K562 (cell line): ENCODE data around the gene NMB. TPM values are rescaled to one million over a fixed set of nuclear protein-coding genes. Genes with fewer than 3 reads are reported as not detected.

Source experiments
- ATAC-seq: fragments of 200-7000 bp; cut with Tn5 transposase; 3 replicates; pipeline ENCODE4 v1.9.1; 2020; ENCODE audit warnings: moderate library complexity
- BruUV-seq: library from RNA; stranded (reverse); fragments of 400-500 nt; replicated peaks from 2 replicates; lab custom pipeline; 2021; lab: Mats Ljungman, UMichigan
- CTCF ChIA-PET: fragments of 300-600 bp; formaldehyde crosslinking; extraction: SDS; loops from one replicate; lab custom pipeline; 2021; ENCODE audit warnings: low intra/inter-chr PET ratio; lab: Yijun Ruan, JAX
- POLR2A ChIA-PET: fragments of 300-600, 350-650 bp; sonication (Branson Sonifier 250); formaldehyde crosslinking; extraction: SDS; loops from one replicate; lab custom pipeline; 2021; ENCODE audit warnings: antibody characterized with exemption, inconsistent platforms; lab: Yijun Ruan, JAX
- DNase-seq, 4 experiments: peaks; one replicate each; pipeline versions ENCODE4 v3.0.0 to v3.0.0-alpha.2; 2011 to 2018; ENCODE audit warnings: low spot score in 3 of 4, mixed read lengths in 3 of 4; ENCODE audit errors: extremely low read depth in 1 of 4
- FAIRE-seq: peaks from 2 replicates; lab custom pipeline; 2011; peaks lifted over from hg19 to GRCh38; lab: Jason Lieb, UNC
- H2AFZ ChIP-seq: 2 replicates; pipeline ENCODE4 v1.6.0; 2011; ENCODE audit warnings: low read depth, low read length, control low read depth, inconsistent platforms
- H3K27ac ChIP-seq: fragments of 200-600 bp; 3 replicates; pipeline ENCODE4 v1.8.0; 2011; ENCODE audit warnings: low read depth, mild to moderate bottlenecking, control low read depth, inconsistent platforms, low read length, moderate library complexity, mixed read lengths; ENCODE audit errors: extremely low read depth
- H3K27me3 ChIP-seq, 2 experiments: fragments of 300-600 bp in 1 of 2; 2 replicates in 1 of 2; 3 replicates in 1 of 2; pipeline versions ENCODE4 v1.6.0 to v1.8.0; 2011; ENCODE audit warnings: inconsistent platforms in 2 of 2, low read length in 2 of 2, mild to moderate bottlenecking in 1 of 2, mixed read lengths in 1 of 2, moderate library complexity in 1 of 2; ENCODE audit not compliant: control insufficient read depth in 2 of 2, insufficient read depth in 2 of 2
- H3K36me3 ChIP-seq: fragments of 300-600 bp; 3 replicates; pipeline ENCODE4 v1.8.0; 2011; ENCODE audit warnings: mild to moderate bottlenecking, low read length, inconsistent platforms; ENCODE audit not compliant: control insufficient read depth, insufficient read depth
- H3K4me1 ChIP-seq, 2 experiments: fragments of 200-600 bp in 1 of 2; replicated peaks in 1 of 2; 2 replicates in 1 of 2; 3 replicates in 1 of 2; pipeline versions ENCODE4 v1.5.1 to v1.8.0; 2011; ENCODE audit warnings: inconsistent platforms in 2 of 2, low read length in 2 of 2, mild to moderate bottlenecking in 1 of 2, mixed read lengths in 1 of 2, moderate library complexity in 1 of 2; ENCODE audit not compliant: control insufficient read depth in 2 of 2, insufficient read depth in 2 of 2
- H3K4me2 ChIP-seq: 2 replicates; pipeline ENCODE4 v1.6.1; 2011; ENCODE audit warnings: low read length, control low read depth, inconsistent platforms, mixed read lengths; ENCODE audit not compliant: insufficient read depth
- H3K4me3 ChIP-seq: fragments of 200-600 bp; sonication (generic), shearing (Covaris generic); 2 replicates; pipeline ENCODE4 v1.5.1; 2016; ENCODE audit warnings: control low read depth, inconsistent platforms
- H3K79me2 ChIP-seq: fragments of 200-600 bp; 3 replicates; pipeline ENCODE4 v1.8.0; 2011; ENCODE audit warnings: low read length, inconsistent platforms; ENCODE audit not compliant: control insufficient read depth, insufficient read depth
- H3K9ac ChIP-seq, 2 experiments: 2 replicates each; pipeline versions ENCODE4 v1.6.0 to v1.6.1; 2011; ENCODE audit warnings: low read depth in 2 of 2, low read length in 2 of 2, control low read depth in 1 of 2, inconsistent platforms in 1 of 2, mild to moderate bottlenecking in 1 of 2, mixed read lengths in 1 of 2; ENCODE audit not compliant: insufficient read depth in 1 of 2
- H3K9me1 ChIP-seq: one replicate; pipeline ENCODE4 v1.6.0; 2011; ENCODE audit warnings: inconsistent platforms, mild to moderate bottlenecking, low read length, moderate library complexity; ENCODE audit not compliant: control insufficient read depth, insufficient read depth
- H3K9me3 ChIP-seq: replicated peaks from 2 replicates; pipeline ENCODE4 v1.5.1; 2011; ENCODE audit warnings: low read depth, low read length, inconsistent platforms; ENCODE audit not compliant: control insufficient read depth, insufficient read depth
- H4K20me1 ChIP-seq: replicated peaks from 2 replicates; pipeline ENCODE4 v1.6.1; 2011; ENCODE audit warnings: low read length, inconsistent platforms, mixed read lengths; ENCODE audit not compliant: control insufficient read depth, insufficient read depth
- ARID1B ChIP-seq: fragments of 450-650 bp; IDR thresholded peaks from 2 replicates; pipeline ENCODE4 v1.6.1; 2016; ENCODE audit warnings: antibody characterized with exemption, mild to moderate bottlenecking, inconsistent platforms
- CTBP1 ChIP-seq: fragments of 450-650 bp; IDR thresholded peaks from 2 replicates; pipeline ENCODE4 v1.6.1; 2016; ENCODE audit warnings: borderline replicate concordance
- DMBX1 ChIP-seq: fragments of 250-450 bp; sonication (Bioruptor Pico); IDR thresholded peaks from 2 replicates; pipeline ENCODE4 v1.8.0; 2022; ENCODE audit warnings: inconsistent platforms, mild to moderate bottlenecking, moderate library complexity, borderline replicate concordance
- ETV1 ChIP-seq: fragments of 450-650 bp; conservative IDR thresholded peaks from 2 replicates; pipeline ENCODE4 v1.6.1; 2016; ENCODE audit warnings: missing genetic modification characterization, control low read depth, low read depth, missing compliant biosample characterization
- GATAD2A ChIP-seq: fragments of 450-650 bp; IDR thresholded peaks from 2 replicates; pipeline ENCODE4 v1.6.1; 2017
- GTF2E2 ChIP-seq: fragments of 200-800 bp; sonication (Bioruptor generic); IDR thresholded peaks from 2 replicates; pipeline ENCODE4 v1.6.1; 2016; ENCODE audit warnings: missing genetic modification characterization, missing compliant biosample characterization
- KDM1A ChIP-seq, 2 experiments: fragments of 450-650 bp; IDR thresholded peaks; 2 replicates each; pipeline ENCODE4 v1.6.1; 2016; ENCODE audit warnings: mild to moderate bottlenecking in 2 of 2
- NFIC ChIP-seq: fragments of 450-650 bp; IDR thresholded peaks from 2 replicates; pipeline ENCODE4 v1.6.1; 2017; ENCODE audit warnings: mild to moderate bottlenecking, inconsistent platforms
- POLR3A ChIP-seq: IDR thresholded peaks from 2 replicates; pipeline ENCODE4 v1.6.1; 2011; ENCODE audit warnings: borderline replicate concordance, mild to moderate bottlenecking, moderate library complexity; ENCODE audit not compliant: insufficient read length, insufficient read depth; ENCODE audit errors: extremely low read depth
- SPI1 ChIP-seq: IDR thresholded peaks from 2 replicates; pipeline ENCODE4 v1.6.1; 2011; ENCODE audit warnings: low read depth, low read length, control low read depth, borderline replicate concordance
- STAT5A ChIP-seq: IDR thresholded peaks from 2 replicates; pipeline ENCODE4 v1.6.1; 2012; ENCODE audit warnings: low read length, inconsistent platforms, borderline replicate concordance
- TEAD4 ChIP-seq, 2 experiments: sonication (generic) in 1 of 2; formaldehyde crosslinking in 1 of 2; IDR thresholded peaks; 2 replicates each; pipeline versions ENCODE4 v1.6.1 to v1.8.0; 2012 to 2022; ENCODE audit warnings: borderline replicate concordance in 1 of 2, inconsistent platforms in 1 of 2, low read length in 1 of 2, mild to moderate bottlenecking in 1 of 2, missing genetic modification reagents in 1 of 2
- ZNF318 ChIP-seq, 2 experiments: fragments of 450-650 bp; IDR thresholded peaks; 2 replicates each; pipeline ENCODE4 v1.6.1; 2016; ENCODE audit warnings: mild to moderate bottlenecking in 2 of 2, borderline replicate concordance in 1 of 2, low read depth in 1 of 2, moderate library complexity in 1 of 2
- ZSCAN32 ChIP-seq: fragments of 450-650 bp; formaldehyde crosslinking; IDR thresholded peaks from 2 replicates; pipeline ENCODE4 v1.4.0; 2020; ENCODE audit warnings: mild to moderate bottlenecking, moderate library complexity
- in situ Hi-C: fragments of 300-500 bp; cut with MboI; formaldehyde crosslinking; loops from 4 replicates; pipeline ENCODE4 v1.15.0; 2018; ENCODE audit warnings: inconsistent platforms, mixed read lengths
- intact Hi-C: fragments of 100-400 bp; cut with micrococcal nuclease; formaldehyde crosslinking; loops from 2 replicates; pipeline ENCODE4 v1.14.2; 2022
- polyA plus RNA-seq, 8 experiments: library from polyadenylated mRNA; depleted of rRNA in 4 of 8; stranded (reverse) in 5 of 8; unstranded in 3 of 8; fragments of >200 nt; fragmentation: Nextera tagmentation in 2 of 8; fragmentation: Illumina TruSeq in 1 of 8; extraction: Ambion mirVana in 2 of 8; extraction: Trizol in 1 of 8; gene quantifications; 2 replicates each; pipeline versions ENCODE4 v1.2.1 to v1.2.3, GENCODE V29; 2011 to 2014; ENCODE audit warnings: inconsistent platforms in 1 of 8, missing spikeins in 1 of 8
- total RNA-seq, 7 experiments: library from RNA; depleted of rRNA in 6 of 7; stranded (reverse); fragments of >200 nt in 6 of 7; fragmentation: Illumina TruSeq in 2 of 7; extraction: Trizol in 2 of 7; gene quantifications; 2 replicates each; pipeline versions ENCODE4 v1.2.1 to v1.2.3, GENCODE V29; 2011 to 2021; ENCODE audit warnings: low replicate concordance in 1 of 7

Gene NMB
- total and polyA plus RNA-seq, 9 of the 15 experiments (the other 6 are each of a cell fraction or from before 2014, with no cell fraction given) = 0.06 to 0.16 (median 0.09) TPM; not detected in 5

- H3K27me3 ChIP-seq = no peaks in the 10 kb centered on the region
- ATAC-seq = peak; percentile 9; the same call in 2 of the 3 replicates
- no TSS peak for BruUV-seq
- H3K4me3 ChIP-seq = no peak overlapping the region
- peaks cover 9% of the 10 kb centered on the region for H3K9me1 ChIP-seq
- ChIA-PET CTCF (no interaction called here), POLR2A (interaction anchor here (0.6 to 2.5 kb wide), 7 partner anchors 8 to 87 kb away, joined by 3 to 11 read pairs (median 3); no protein-coding TSS in a partner anchor)
- intact Hi-C loops = no loop called here
- H3K36me3 ChIP-seq = peaks cover 84% of the 10 kb centered on the region
- FAIRE-seq = peak; percentile 79
- H3K4me1 ChIP-seq = peaks cover 5 to 16% of the 10 kb centered on the region in 2 experiments; a peak in 3 of 5 replicates
- in situ Hi-C loops = no loop called here
- no peak overlapping the region; a peak in 1 of 4 replicates for H3K9ac ChIP-seq
- no peaks in the 10 kb centered on the region; the same call in 1 of the 2 replicates for H4K20me1 ChIP-seq
- peaks cover 3% of the 10 kb centered on the region; the same call in 1 of the 3 replicates for H3K79me2 ChIP-seq
- no peaks in the 10 kb centered on the region for H3K9me3 ChIP-seq
- no peak overlapping the region for H3K27ac ChIP-seq
- 0 out of 2 replicates have a peak overlapping the region, but pooled peaks have one; percentile 9 for H3K4me2 ChIP-seq
- no peak overlapping the region for H2AFZ ChIP-seq
- peak in 2 of 4 experiments; percentile 28 to 67 for DNase-seq
- 0 out of 2 replicates have a peak, but pooled peaks have one; percentile 13 for TF ChIP-seq NFIC
- TF ChIP-seq TEAD4 (IDR thresholded peaks at IDR 0.05; ENCODE audit: low read length) = peak; percentile 42; the same call in 1 of the 2 replicates
- TF ChIP-seq TEAD4 (CRISPR knock-in tag; IDR thresholded peaks at IDR 0.05; ENCODE audit: borderline replicate concordance) = no peak
- peak; percentile 81 for TF ChIP-seq ARID1B
- TF ChIP-seq ZNF318 (IDR thresholded peaks at IDR 0.05; ENCODE audit: borderline replicate concordance in 1 of 2, low read depth in 1 of 2) = no peak
- TF ChIP-seq GATAD2A = no peak
- TF ChIP-seq DMBX1 (CRISPR knock-in tag) = no peak
- TF ChIP-seq CTBP1 = peak; percentile 45; the same call in 1 of the 2 replicates
- no peak for TF ChIP-seq ZSCAN32 (CRISPR knock-in tag)
- peak; percentile 27; the same call in 1 of the 2 replicates for TF ChIP-seq STAT5A
- peak; percentile 42; the same call in 1 of the 2 replicates for TF ChIP-seq SPI1
- TF ChIP-seq KDM1A (IDR thresholded peaks at IDR 0.05) = peak; percentile 32 to 59; a peak in 3 of 4 replicates
- TF ChIP-seq GTF2E2 (tag) = no peak
- TF ChIP-seq POLR3A = no peak
- no peak for TF ChIP-seq ETV1
Observed at GRCh38 chr15:84647726-84648125, 10.3 kb downstream of the NMB start.
